MM.1S (cell line): Measurements from ENCODE around the gene TECPR2.

Source experiments
- DNase-seq: peaks from one replicate; pipeline ENCODE4 v3.0.0-alpha.2; 2015
- H2AFZ ChIP-seq: fragments of 300-600 bp; sonication (generic); 2 replicates; pipeline ENCODE4 v1.6.0; 2016; ENCODE audit warnings: antibody characterized with exemption, low read length
- H3F3A ChIP-seq: fragments of 300-600 bp; sonication (generic); 2 replicates; pipeline ENCODE4 v1.6.1; 2016; ENCODE audit warnings: mild to moderate bottlenecking, antibody characterized with exemption, low read length, moderate library complexity, mixed read lengths; ENCODE audit not compliant: insufficient read depth
- H3K27ac ChIP-seq: fragments of 300-600 bp; sonication (generic); 2 replicates; pipeline ENCODE4 v1.5.1; 2016; ENCODE audit warnings: mild to moderate bottlenecking, low read length
- H3K27me3 ChIP-seq: fragments of 300-600 bp; sonication (generic); replicated peaks from 2 replicates; pipeline ENCODE4 v1.6.0; 2016; ENCODE audit warnings: low read length; ENCODE audit not compliant: insufficient read depth
- H3K36me3 ChIP-seq: fragments of 300-600 bp; sonication (generic); replicated peaks from 2 replicates; pipeline ENCODE4 v1.6.1; 2016; ENCODE audit warnings: mild to moderate bottlenecking, low read length, mixed read lengths; ENCODE audit not compliant: insufficient read depth
- H3K4me1 ChIP-seq: fragments of 300-600 bp; sonication (generic); 2 replicates; pipeline ENCODE4 v1.6.1; 2016; ENCODE audit warnings: low read length, mixed read lengths
- H3K4me2 ChIP-seq: fragments of 300-600 bp; sonication (generic); 2 replicates; pipeline ENCODE4 v1.6.0; 2016; ENCODE audit warnings: low read depth, low read length
- H3K4me3 ChIP-seq: fragments of 300-600 bp; sonication (generic); 2 replicates; pipeline ENCODE4 v1.5.1; 2016; ENCODE audit warnings: low read length, mixed read lengths
- H3K79me2 ChIP-seq: fragments of 300-600 bp; sonication (generic); 2 replicates; pipeline ENCODE4 v1.6.1; 2016; ENCODE audit warnings: mixed run types, low read length, mixed read lengths
- H3K9ac ChIP-seq: fragments of 300-600 bp; sonication (generic); 2 replicates; pipeline ENCODE4 v1.6.1; 2016; ENCODE audit warnings: low read length, mixed read lengths
- H3K9me2 ChIP-seq: fragments of 300-600 bp; sonication (generic); replicated peaks from 2 replicates; pipeline ENCODE4 v1.6.1; 2016; ENCODE audit warnings: mild to moderate bottlenecking, low read length, mixed read lengths; ENCODE audit not compliant: insufficient read depth
- H3K9me3 ChIP-seq: fragments of 300-600 bp; sonication (generic); replicated peaks from 2 replicates; pipeline ENCODE4 v1.6.1; 2016; ENCODE audit warnings: mild to moderate bottlenecking, low read length, mixed read lengths; ENCODE audit not compliant: insufficient read depth
- H4K20me1 ChIP-seq: fragments of 300-600 bp; sonication (generic); 2 replicates; pipeline ENCODE4 v1.6.1; 2016; ENCODE audit warnings: mild to moderate bottlenecking, low read length, moderate library complexity, mixed read lengths; ENCODE audit not compliant: insufficient read depth
- CTCF ChIP-seq: fragments of 300-600 bp; sonication (generic); IDR thresholded peaks from 2 replicates; pipeline ENCODE4 v1.5.1; 2016; ENCODE audit warnings: antibody characterized with exemption, low read length, mixed read lengths
- EZH2 ChIP-seq: fragments of 300-600 bp; sonication (generic); optimal IDR thresholded peaks from 2 replicates; pipeline ENCODE3; 2017; ENCODE audit warnings: low read depth, mild to moderate bottlenecking, antibody characterized with exemption, low read length, mixed read lengths
- EZH2phosphoT487 ChIP-seq: fragments of 300-600 bp; sonication (generic); IDR thresholded peaks from 2 replicates; pipeline ENCODE4 v1.6.1; 2018; ENCODE audit warnings: antibody characterized with exemption, low read length

Gene TECPR2

GRCh38 chr14:102359341-102359740 lies 3.4 kb upstream of the TECPR2 start:
- H3K36me3 ChIP-seq, result no peaks in the 10 kb centered on the region
- H3F3A ChIP-seq, result no peaks in the 10 kb centered on the region
- H3K27ac ChIP-seq, result no peak overlapping the region
- H3K4me2 ChIP-seq, result no peak overlapping the region
- no peaks in the 10 kb centered on the region for H3K27me3 ChIP-seq
- no peak overlapping the region for H3K9ac ChIP-seq
- H3K9me2 ChIP-seq, result no peaks in the 10 kb centered on the region
- 0 out of 2 replicates have a peak, but pooled peaks cover 4% of the 10 kb centered on the region for H3K4me1 ChIP-seq
- no peaks in the 10 kb centered on the region for H4K20me1 ChIP-seq
- TF ChIP-seq CTCF (no peak), EZH2phosphoT487 (no peak), EZH2 (no peak)
- H3K4me3 ChIP-seq, result no peak overlapping the region
- no peaks in the 10 kb centered on the region for H3K9me3 ChIP-seq
- DNase-seq, result no peak
- H3K79me2 ChIP-seq, result peaks cover 21% of the 10 kb centered on the region
- H2AFZ ChIP-seq, result no peak overlapping the region

- H3K27me3 ChIP-seq, result no peaks in the 10 kb centered on the region
- H3K9ac ChIP-seq, result no peak overlapping the region
- TF ChIP-seq CTCF (no peak), EZH2 (no peak)
- 0 out of 2 replicates have a peak, but pooled peaks cover 4% of the 10 kb centered on the region for H3K4me1 ChIP-seq
- no peak overlapping the region for H3K4me3 ChIP-seq
- H3K9me3 ChIP-seq, result no peaks in the 10 kb centered on the region
- no peak for DNase-seq
- no peak overlapping the region for H3K27ac ChIP-seq
- no peak overlapping the region for H2AFZ ChIP-seq
- H3K9me2 ChIP-seq, result no peaks in the 10 kb centered on the region
- no peaks in the 10 kb centered on the region for H3K36me3 ChIP-seq
- no peak overlapping the region for H3K4me2 ChIP-seq
- H3K79me2 ChIP-seq, result peaks cover 21% of the 10 kb centered on the region
- no peaks in the 10 kb centered on the region for H3F3A ChIP-seq
- H4K20me1 ChIP-seq, result no peaks in the 10 kb centered on the region
Observed at GRCh38 chr14:102360388-102360787, 2.4 kb upstream of the TECPR2 start.

GRCh38 chr14:102362084-102362483 lies 657 bp upstream of the TECPR2 start:
- Histone ChIP-seq H4K20me1 (no peaks in the 10 kb centered on the region), H3K4me1 (0 out of 2 replicates have a peak, but pooled peaks cover 4% of the 10 kb centered on the region), H3K27ac (peak overlapping the region; percentile 53; the same call in 1 of the 2 replicates), H3K9me2 (no peaks in the 10 kb centered on the region), H3F3A (no peaks in the 10 kb centered on the region), H3K36me3 (no peaks in the 10 kb centered on the region), H3K9me3 (no peaks in the 10 kb centered on the region), H3K4me2 (peak overlapping the region; percentile 77), H3K9ac (peak overlapping the region; percentile 88), H3K4me3 (peak overlapping the region; percentile 81), H2AFZ (peak overlapping the region; percentile 83), H3K27me3 (no peaks in the 10 kb centered on the region), H3K79me2 (peaks cover 21% of the 10 kb centered on the region)
- TF ChIP-seq EZH2phosphoT487, result no peak
- no peak for TF ChIP-seq CTCF
- no peak for TF ChIP-seq EZH2
- no peak for DNase-seq
